ENCODE results near the gene ZNF687. TPM values are rescaled to one million over a fixed set of nuclear protein-coding genes. Genes with fewer than 3 reads are reported as not detected.

The ZNF687 gene
- total RNA-seq, 1 donor from 2014 or later, result 27.9 TPM

DNA sequence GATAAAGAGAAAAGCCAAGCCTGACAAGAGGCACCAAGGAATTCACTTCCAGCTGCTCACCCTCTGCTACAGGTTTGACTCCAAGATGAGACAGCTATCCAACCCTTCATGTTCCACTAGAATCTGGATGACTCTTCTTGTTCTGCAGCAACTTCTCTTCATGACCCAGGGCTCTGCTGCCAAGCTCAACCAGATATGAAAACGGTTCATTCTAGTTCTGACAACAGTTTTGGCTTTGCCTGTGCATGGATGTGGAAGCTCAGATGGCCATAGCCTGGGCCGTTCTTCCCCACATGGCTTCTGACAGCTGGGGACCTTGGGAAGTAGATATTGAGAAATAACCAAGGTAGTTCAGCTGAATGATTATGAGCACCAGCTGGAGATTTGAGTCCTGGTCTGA, 31.4 kb downstream of the ZNF687 start:
- no peak for DNase-seq (ENCODE audit: low read depth)
- no peaks in the 10 kb centered on the region for H3K27me3 ChIP-seq (ENCODE audit: control insufficient read depth, insufficient read depth, low read length)
- H3K36me3 ChIP-seq (ENCODE audit: control insufficient read depth, insufficient read depth, low read length), result peaks cover 2% of the 10 kb centered on the region
- no peak overlapping the region for H3K4me3 ChIP-seq (ENCODE audit: low read depth, low read length)
- TF ChIP-seq, protein P1, sequence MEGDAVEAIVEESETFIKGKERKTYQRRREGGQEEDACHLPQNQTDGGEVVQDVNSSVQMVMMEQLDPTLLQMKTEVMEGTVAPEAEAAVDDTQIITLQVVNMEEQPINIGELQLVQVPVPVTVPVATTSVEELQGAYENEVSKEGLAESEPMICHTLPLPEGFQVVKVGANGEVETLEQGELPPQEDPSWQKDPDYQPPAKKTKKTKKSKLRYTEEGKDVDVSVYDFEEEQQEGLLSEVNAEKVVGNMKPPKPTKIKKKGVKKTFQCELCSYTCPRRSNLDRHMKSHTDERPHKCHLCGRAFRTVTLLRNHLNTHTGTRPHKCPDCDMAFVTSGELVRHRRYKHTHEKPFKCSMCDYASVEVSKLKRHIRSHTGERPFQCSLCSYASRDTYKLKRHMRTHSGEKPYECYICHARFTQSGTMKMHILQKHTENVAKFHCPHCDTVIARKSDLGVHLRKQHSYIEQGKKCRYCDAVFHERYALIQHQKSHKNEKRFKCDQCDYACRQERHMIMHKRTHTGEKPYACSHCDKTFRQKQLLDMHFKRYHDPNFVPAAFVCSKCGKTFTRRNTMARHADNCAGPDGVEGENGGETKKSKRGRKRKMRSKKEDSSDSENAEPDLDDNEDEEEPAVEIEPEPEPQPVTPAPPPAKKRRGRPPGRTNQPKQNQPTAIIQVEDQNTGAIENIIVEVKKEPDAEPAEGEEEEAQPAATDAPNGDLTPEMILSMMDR (IDR thresholded peaks at IDR 0.05; ENCODE audit: insufficient read depth, low read length, poor library complexity, severe bottlenecking), result no peak

DNA sequence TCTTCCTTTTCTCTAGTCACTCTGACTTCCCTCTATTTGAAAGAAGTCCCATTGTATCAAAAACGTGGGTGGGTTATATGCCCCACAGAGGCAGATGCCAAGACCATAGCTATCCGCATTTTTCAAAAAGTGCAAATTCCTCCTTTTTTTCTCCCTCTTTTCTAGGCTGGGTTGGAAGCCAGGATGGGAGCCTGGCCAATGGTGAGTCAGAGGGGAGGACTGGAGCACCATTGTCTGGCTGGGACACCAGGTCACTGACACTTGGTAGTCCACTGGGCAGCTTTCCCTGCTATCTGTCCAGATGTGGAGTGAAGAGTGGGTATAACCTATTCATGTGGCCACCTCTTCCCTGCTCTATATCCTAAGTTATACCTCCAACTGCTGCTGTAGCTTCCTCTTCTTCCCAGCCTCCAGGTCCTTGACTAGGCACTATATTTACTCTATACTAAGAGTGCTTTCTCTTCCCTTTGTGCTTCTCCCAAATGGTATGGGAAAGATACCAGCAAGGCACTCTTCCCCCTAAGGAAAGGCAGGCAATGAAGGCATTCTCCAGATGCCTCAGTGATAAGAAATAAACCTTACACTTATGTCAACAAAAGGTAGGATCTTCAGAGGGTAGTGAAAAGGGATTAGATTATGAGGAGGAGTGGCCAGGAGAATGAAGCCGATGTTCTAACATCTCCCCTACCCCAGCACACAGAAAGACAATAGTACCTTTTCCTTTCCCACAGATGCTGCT, 32.2 kb downstream of the ZNF687 start:
- Histone ChIP-seq H3K4me3 (ENCODE audit: low read depth, low read length) (no peak overlapping the region), H3K36me3 (ENCODE audit: control insufficient read depth, insufficient read depth, low read length) (peaks cover 2% of the 10 kb centered on the region), H3K27me3 (ENCODE audit: control insufficient read depth, insufficient read depth, low read length) (no peaks in the 10 kb centered on the region)
- peak; percentile 21 for DNase-seq (ENCODE audit: low read depth)
- TF ChIP-seq, protein P1 (IDR thresholded peaks at IDR 0.05; ENCODE audit: insufficient read depth, low read length, poor library complexity, severe bottlenecking), result no peak

DNA sequence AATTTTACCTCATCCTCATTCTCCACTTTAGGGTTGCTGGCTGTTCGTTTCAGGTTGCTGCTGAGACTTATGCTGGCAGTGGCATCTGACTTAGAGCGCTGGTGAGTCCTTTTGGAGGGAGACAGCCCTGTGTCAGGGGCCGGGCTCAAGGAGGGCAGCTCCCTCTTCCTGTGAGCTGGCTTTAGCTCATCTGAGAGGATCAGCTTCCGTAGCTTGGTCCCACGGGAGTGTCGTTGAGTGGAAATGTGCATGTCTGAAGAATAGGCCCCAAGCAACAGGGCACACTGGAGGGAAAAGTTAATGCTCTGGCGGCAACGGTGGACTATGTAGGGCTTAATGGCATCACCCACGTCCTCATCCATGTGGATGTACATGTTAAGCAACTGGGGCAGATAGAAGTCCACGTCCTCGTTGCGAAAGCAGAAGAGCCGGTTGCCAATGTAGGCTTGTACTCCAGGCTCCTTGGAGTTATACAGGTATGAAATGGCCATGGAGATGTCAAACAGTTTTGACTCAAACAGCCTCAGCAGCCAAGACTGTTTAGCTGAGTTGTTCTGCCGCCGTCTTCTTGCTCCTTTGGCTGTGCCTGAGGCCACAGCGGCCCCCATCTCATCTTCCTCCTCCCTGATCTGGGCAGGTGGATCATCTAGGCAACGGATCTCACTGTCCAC, 33.6 kb downstream of the ZNF687 start:
- H3K36me3 ChIP-seq (ENCODE audit: control insufficient read depth, insufficient read depth, low read length), result peaks cover 2% of the 10 kb centered on the region
- H3K4me3 ChIP-seq (ENCODE audit: low read depth, low read length), result no peak overlapping the region
- no peak for DNase-seq (ENCODE audit: low read depth)
- TF ChIP-seq, protein P1 (IDR thresholded peaks at IDR 0.05; ENCODE audit: insufficient read depth, low read length, poor library complexity, severe bottlenecking), result no peak
- H3K27me3 ChIP-seq (ENCODE audit: control insufficient read depth, insufficient read depth, low read length), result no peaks in the 10 kb centered on the region

DNA sequence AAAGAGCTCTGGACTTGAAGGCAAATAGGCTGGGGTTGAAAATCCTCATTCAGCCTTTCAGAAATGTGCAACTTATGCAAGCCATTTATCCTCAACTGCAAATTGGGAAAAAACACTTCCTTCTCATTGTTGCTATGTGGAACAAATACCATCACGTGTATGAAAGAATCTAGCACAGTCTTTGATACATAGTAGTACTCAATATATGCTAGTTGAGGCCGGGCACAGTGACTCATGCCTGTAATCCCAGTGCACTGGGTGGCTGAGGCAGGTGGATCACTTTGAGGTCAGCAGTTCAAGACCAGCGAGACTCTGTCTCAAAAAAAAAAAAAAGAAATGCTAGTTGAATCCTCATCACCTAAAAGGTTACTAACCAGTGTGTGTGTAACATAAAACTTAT, 36.9 kb downstream of the ZNF687 start:
- no peak for DNase-seq (ENCODE audit: low read depth)
- Histone ChIP-seq H3K36me3 (ENCODE audit: control insufficient read depth, insufficient read depth, low read length) (no peaks in the 10 kb centered on the region), H3K27me3 (ENCODE audit: control insufficient read depth, insufficient read depth, low read length) (no peaks in the 10 kb centered on the region), H3K4me3 (ENCODE audit: low read depth, low read length) (no peak overlapping the region)
- TF ChIP-seq, protein P1 (IDR thresholded peaks at IDR 0.05; ENCODE audit: insufficient read depth, low read length, poor library complexity, severe bottlenecking), result no peak

DNA sequence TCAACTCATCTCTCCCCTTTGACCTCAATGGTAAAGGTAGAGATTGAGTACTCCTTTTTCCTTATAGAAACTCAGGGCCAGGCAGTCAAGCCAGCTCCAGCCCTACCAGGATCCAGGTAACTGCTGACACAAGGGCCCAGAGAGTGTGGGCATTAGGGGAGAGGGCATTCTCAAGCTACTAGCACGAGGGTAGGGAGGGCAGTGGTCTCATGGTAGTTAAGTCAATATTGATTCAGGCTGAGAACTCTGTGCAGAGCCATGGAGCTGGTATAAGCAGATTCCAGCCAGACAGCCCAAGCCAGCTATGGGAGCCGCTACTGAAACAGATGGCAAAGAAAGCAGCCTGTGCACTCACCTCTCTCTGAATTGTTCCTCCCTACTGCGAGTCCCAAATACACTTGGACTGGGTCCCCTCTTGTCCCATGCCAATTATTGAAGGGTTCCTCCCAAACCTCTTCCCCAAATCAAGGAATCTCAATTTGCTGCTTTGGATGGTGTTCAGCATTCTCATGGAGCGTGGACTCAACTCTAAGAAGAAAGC, 42.4 kb downstream of the ZNF687 start:
- DNase-seq (ENCODE audit: low read depth), result no peak
- H3K27me3 ChIP-seq (ENCODE audit: control insufficient read depth, insufficient read depth, low read length), result no peaks in the 10 kb centered on the region
- no peaks in the 10 kb centered on the region for H3K36me3 ChIP-seq (ENCODE audit: control insufficient read depth, insufficient read depth, low read length)
- TF ChIP-seq, protein P1 (IDR thresholded peaks at IDR 0.05; ENCODE audit: insufficient read depth, low read length, poor library complexity, severe bottlenecking), result no peak
- no peak overlapping the region for H3K4me3 ChIP-seq (ENCODE audit: low read depth, low read length)
